ENCODE results near the gene SOWAHA. TPM values are rescaled to one million over a fixed set of nuclear protein-coding genes. Genes with fewer than 3 reads are reported as not detected.
"Not testable (repeated sequence)": the region's sequence is repeated elsewhere in the genome, so short reads cannot be mapped to it uniquely, and the experiment has no call there.

Gene SOWAHA
- total RNA-seq, 1 donor: not detected

DNA sequence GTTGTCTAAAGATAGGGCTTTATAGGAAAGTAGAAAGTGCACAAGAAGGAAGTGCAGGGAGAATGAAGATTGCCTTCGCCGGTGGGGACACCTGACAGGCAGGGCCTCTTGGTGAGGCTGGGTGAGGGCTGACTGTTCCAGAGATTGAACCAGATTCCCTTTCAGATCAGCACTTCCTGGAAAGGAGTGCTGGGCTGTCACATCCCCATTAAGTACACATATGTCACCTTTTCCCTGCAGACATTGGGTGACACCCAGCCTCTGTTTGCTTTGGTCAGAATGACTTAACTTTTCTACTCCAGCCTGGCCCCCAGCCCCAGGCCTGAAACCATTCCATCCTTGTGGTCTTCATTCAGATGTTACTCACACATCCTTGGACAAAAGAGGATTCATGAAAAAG, 24.8 kb downstream of the SOWAHA start:
- peaks cover 55% of the 10 kb centered on the region for H3K4me1 ChIP-seq (ENCODE audit: insufficient read depth, low read length)
- H3K9me3 ChIP-seq (ENCODE audit: low read depth, low read length): no peaks in the 10 kb centered on the region
- H3K27me3 ChIP-seq (ENCODE audit: insufficient read depth, low read length): no peaks in the 10 kb centered on the region
- no peak overlapping the region for H3K4me3 ChIP-seq (ENCODE audit: low read length)

DNA sequence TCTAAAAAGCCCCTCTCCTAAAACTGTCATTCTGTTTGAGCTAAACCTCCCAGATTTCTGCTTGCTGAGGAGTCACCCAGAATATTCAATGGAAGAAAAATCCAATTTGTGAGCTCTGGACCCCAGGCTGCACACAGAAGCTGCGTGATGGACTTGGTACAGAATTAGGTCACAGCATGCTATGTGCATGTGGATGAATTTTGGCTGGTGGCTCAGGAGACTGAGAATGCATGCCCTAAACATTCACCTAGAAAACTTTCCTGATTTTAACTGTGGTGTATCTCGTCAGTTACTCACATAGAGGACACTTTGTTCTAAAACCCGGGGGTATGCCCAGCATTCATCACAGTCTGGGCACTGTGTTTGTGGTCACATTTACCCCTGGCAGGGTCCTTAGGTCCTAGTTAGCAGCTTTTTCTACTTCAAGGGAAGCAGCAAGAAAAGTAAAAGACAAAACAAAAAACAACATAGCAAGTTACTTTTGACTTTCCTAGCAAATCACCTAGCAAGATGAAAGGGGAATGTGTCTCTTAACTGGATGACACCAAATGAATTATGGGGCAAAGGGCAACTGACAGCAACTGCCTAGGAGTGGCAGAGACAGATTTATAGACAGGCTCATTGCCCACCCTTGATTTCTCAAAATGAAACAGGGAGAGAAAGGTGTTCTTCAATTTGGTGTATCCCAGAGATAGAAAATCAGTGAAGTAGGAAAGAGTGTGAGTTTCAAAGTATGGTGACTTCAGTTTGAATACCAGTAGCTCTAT, 25.6 kb downstream of the SOWAHA start:
- Histone ChIP-seq H3K27me3 (ENCODE audit: insufficient read depth, low read length) (no peaks in the 10 kb centered on the region), H3K9me3 (ENCODE audit: low read depth, low read length) (no peaks in the 10 kb centered on the region), H3K4me1 (ENCODE audit: insufficient read depth, low read length) (peaks cover 55% of the 10 kb centered on the region)

DNA sequence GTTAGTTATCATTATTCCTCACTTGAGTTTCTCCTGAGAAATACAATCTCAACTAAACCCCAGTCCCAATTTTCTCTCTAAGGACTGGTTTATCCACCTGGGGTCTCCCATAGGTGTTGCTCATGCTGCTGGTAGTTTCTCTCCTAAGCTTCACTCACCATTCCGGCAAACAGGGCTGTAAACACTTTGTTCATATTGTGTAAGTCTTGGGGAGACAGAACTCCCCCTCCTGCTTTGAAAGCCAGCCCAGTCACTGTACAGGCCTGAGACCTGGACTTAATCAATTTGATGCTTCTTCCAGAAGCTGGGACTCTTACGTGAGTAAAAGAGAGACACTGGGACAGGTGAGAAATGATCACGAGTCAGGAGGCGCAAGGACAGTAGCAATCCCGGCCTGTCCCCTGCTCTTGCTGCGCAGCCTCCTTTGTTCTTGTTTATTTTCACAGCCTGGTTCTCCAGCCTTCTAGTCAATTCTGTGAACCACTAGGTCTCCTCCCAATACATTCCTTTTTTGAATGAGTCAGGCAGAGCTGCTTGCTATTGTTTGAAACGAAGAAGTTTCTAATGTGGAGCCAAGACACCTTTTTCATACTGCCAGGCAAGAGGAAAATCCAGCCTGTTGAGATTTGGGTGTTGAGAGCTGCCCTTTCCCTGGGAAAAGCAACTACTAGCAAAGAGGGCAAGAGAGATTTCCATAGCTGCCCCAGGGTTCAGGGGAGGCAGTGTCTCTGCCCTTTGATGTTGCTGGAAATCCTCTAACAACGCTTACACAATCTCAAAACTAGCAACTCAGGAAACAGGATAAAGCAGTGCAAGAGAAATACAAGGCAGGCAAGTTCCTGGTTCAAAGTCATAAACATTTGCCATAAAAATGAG, 26.6 kb downstream of the SOWAHA start:
- no peaks in the 10 kb centered on the region for H3K27me3 ChIP-seq (ENCODE audit: insufficient read depth, low read length)
- H3K4me3 ChIP-seq (ENCODE audit: low read length): no peak overlapping the region
- H3K9me3 ChIP-seq (ENCODE audit: low read depth, low read length): no peaks in the 10 kb centered on the region
- peaks cover 55% of the 10 kb centered on the region for H3K4me1 ChIP-seq (ENCODE audit: insufficient read depth, low read length)

More for the DNA sequence above, 25.6 kb downstream of the SOWAHA start:
- no peak overlapping the region for H3K4me3 ChIP-seq (ENCODE audit: low read length)

DNA sequence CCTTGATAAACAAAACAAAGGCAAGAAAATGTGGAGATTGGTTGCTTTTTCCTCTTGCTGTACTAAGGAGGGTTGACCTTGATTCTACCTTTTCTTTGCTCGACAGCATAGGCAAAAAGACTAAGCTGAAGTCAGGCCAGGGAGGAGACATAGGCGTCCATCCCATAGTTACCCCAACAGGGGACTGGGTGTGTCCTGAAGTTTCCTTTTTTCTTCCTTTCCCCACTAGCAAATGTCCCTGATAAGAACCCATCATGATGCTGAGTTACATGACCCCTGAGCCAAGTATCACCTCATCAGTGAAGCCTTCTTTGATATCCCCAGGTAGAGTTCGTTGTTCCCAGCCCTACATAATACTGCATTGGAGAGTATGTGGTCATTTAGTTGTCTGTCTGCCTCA, 27.2 kb downstream of the SOWAHA start:
- Histone ChIP-seq H3K4me1 (ENCODE audit: insufficient read depth, low read length) (peaks cover 55% of the 10 kb centered on the region), H3K27me3 (ENCODE audit: insufficient read depth, low read length) (no peaks in the 10 kb centered on the region), H3K4me3 (ENCODE audit: low read length) (no peak overlapping the region), H3K9me3 (ENCODE audit: low read depth, low read length) (no peaks in the 10 kb centered on the region)

DNA sequence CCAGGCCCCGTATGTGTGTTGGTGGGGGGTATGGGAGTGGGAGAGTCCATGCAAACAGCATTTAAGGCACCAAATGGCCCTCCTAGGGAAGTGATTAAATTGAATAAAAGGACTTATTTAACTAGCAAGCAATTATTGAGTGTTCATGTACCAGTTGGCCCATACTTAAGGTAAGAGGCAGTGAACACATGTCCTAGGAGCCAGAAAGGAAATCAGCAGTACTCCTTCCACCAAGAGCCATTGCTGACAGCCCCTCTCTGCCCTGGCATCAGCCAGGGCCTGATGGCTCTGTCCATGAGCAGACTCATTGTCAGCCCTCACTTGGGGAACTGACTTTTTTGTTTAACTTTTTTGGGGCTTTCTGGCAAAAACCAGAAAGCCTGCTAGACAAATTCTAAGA, 27.8 kb downstream of the SOWAHA start:
- Histone ChIP-seq H3K4me3 (ENCODE audit: low read length) (no peak overlapping the region), H3K9me3 (ENCODE audit: low read depth, low read length) (no peaks in the 10 kb centered on the region), H3K4me1 (ENCODE audit: insufficient read depth, low read length) (peaks cover 55% of the 10 kb centered on the region), H3K27me3 (ENCODE audit: insufficient read depth, low read length) (no peaks in the 10 kb centered on the region)

GRCh38 chr5:132841305-132841704, 28.2 kb downstream of the SOWAHA start:
- no peak overlapping the region for H3K4me3 ChIP-seq (ENCODE audit: low read length)
- H3K27me3 ChIP-seq (ENCODE audit: insufficient read depth, low read length): no peaks in the 10 kb centered on the region
- H3K4me1 ChIP-seq (ENCODE audit: insufficient read depth, low read length): peaks cover 55% of the 10 kb centered on the region
- no peaks in the 10 kb centered on the region for H3K9me3 ChIP-seq (ENCODE audit: low read depth, low read length)

GRCh38 chr5:132848270-132848669, 35.2 kb downstream of the SOWAHA start:
- Histone ChIP-seq H3K9me3 (ENCODE audit: low read depth, low read length) (no peaks in the 10 kb centered on the region), H3K27me3 (ENCODE audit: insufficient read depth, low read length) (no peaks in the 10 kb centered on the region)

GRCh38 chr5:132849347-132849746, 36.2 kb downstream of the SOWAHA start:
- Histone ChIP-seq H3K4me3 (ENCODE audit: low read length) (no peak overlapping the region), H3K27me3 (ENCODE audit: insufficient read depth, low read length) (no peaks in the 10 kb centered on the region), H3K9me3 (ENCODE audit: low read depth, low read length) (no peaks in the 10 kb centered on the region), H3K4me1 (ENCODE audit: insufficient read depth, low read length) (no peaks in the 10 kb centered on the region)

More at GRCh38 chr5:132848270-132848669, 35.2 kb downstream of the SOWAHA start:
- Histone ChIP-seq H3K4me3 (ENCODE audit: low read length) (no peak overlapping the region), H3K4me1 (ENCODE audit: insufficient read depth, low read length) (no peaks in the 10 kb centered on the region)

DNA sequence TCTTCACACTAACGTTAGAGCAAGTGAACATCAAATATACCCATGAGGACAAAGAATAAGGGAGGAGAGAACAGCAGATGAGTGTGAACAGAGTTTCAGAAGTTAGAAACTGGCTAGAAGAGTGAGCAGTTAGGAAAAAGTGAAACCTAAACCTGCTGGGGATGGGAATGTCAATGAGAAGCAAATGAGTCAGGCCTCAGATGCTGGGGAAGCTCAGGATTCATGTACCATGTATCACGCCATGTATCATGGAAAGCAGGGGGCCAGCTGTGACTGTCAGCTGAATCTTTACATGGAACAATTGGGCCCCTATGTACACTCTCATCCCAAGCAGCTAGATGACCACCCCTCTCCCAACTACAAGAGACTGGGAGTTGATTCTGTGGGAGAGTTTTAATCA, 37.0 kb downstream of the SOWAHA start:
- Histone ChIP-seq H3K9me3 (ENCODE audit: low read depth, low read length) (no peaks in the 10 kb centered on the region), H3K27me3 (ENCODE audit: insufficient read depth, low read length) (no peaks in the 10 kb centered on the region), H3K4me3 (ENCODE audit: low read length) (no peak overlapping the region), H3K4me1 (ENCODE audit: insufficient read depth, low read length) (no peaks in the 10 kb centered on the region)

DNA sequence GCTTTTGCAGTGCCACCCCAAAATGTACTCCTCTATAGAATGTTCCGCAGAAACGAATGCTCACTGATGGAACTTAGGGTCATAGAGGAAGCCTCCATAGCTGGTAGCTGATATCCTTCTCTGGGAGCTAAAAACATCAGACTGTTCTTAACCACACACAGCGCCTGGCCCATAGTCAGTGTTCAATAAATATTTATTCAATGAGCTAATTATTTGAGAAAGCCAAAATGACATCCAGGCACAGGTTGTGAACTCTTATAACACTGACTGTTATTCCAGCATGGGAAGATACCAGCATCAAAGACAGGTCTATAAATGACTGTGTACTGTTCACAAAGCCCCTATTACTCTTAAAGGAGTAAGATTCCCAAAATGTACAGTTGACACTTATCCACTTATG, 40.2 kb downstream of the SOWAHA start:
- Histone ChIP-seq H3K27me3 (ENCODE audit: insufficient read depth, low read length) (no peaks in the 10 kb centered on the region), H3K4me1 (ENCODE audit: insufficient read depth, low read length) (no peaks in the 10 kb centered on the region), H3K9me3 (ENCODE audit: low read depth, low read length) (no peaks in the 10 kb centered on the region), H3K4me3 (ENCODE audit: low read length) (no peak overlapping the region)

DNA sequence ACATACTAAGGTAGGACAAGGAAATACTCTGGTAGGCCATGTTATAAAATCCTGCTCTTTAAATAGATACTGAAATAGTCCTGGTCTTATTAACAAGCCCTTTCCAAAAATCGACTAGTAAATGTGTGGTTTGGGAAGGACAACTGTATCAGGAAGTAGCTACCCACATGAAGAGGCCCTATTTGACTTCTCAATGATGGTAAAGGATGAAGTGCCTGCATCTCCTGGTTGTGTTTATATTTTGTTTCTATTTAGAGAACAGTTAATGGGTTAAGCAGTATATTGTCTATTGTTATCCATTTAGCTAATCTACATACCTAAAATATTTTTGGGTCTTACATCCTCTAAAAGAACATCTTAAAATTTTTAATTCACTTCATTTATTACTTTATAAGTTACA, 40.7 kb downstream of the SOWAHA start:
- H3K4me1 ChIP-seq (ENCODE audit: insufficient read depth, low read length): no peaks in the 10 kb centered on the region
- no peaks in the 10 kb centered on the region for H3K9me3 ChIP-seq (ENCODE audit: low read depth, low read length)
- H3K27me3 ChIP-seq (ENCODE audit: insufficient read depth, low read length): no peaks in the 10 kb centered on the region
- no peak overlapping the region for H3K4me3 ChIP-seq (ENCODE audit: low read length)

DNA sequence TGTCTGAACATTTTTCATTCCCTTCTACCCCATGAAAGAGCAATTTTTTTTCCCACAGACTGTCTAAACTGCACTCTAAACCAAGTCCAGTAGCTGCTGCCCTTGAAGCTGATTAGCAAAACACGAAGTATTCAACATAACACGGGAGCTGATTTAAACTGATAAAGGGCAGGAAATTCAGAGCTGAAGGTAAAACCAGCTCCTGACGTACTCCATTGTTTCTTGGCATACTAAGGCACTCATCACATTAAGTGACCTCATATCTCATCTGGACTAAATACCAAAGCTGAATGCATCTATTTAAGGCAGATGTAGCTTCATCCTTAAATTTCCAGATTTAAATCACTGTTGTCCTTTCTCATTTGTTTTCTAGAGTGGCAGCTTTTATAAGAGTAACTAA, 41.2 kb downstream of the SOWAHA start:
- Histone ChIP-seq H3K9me3 (ENCODE audit: low read depth, low read length) (no peaks in the 10 kb centered on the region), H3K4me3 (ENCODE audit: low read length) (no peak overlapping the region), H3K4me1 (ENCODE audit: insufficient read depth, low read length) (no peaks in the 10 kb centered on the region), H3K27me3 (ENCODE audit: insufficient read depth, low read length) (no peaks in the 10 kb centered on the region)

GRCh38 chr5:132854992-132855391, 41.9 kb downstream of the SOWAHA start:
- not testable (repeated sequence) for H3K27me3 ChIP-seq (ENCODE audit: insufficient read depth, low read length); H3K4me3 ChIP-seq (ENCODE audit: low read length); H3K9me3 ChIP-seq (ENCODE audit: low read depth, low read length); H3K4me1 ChIP-seq (ENCODE audit: insufficient read depth, low read length)

DNA sequence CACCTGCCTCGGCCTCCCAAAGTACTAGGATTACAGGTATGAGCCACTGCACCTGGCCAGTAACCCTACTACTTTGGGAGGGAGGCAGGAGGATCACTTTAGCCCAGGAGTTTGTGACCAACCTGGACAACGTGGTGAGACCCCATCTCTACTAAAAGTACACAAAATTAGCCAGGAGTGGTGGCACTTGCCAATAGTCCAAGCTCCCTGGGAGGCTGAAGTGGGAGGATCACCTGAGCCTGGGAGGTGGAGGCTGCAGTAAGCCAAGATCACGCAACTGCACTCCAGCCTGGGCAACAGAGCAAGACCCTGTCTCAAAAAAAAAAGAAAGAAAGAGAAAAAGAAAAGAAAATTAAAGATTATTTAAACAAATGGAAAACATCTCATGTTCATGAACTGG, 42.9 kb downstream of the SOWAHA start:
- Histone ChIP-seq H3K9me3 (ENCODE audit: low read depth, low read length) (no peaks in the 10 kb centered on the region), H3K4me3 (ENCODE audit: low read length) (no peak overlapping the region)

DNA sequence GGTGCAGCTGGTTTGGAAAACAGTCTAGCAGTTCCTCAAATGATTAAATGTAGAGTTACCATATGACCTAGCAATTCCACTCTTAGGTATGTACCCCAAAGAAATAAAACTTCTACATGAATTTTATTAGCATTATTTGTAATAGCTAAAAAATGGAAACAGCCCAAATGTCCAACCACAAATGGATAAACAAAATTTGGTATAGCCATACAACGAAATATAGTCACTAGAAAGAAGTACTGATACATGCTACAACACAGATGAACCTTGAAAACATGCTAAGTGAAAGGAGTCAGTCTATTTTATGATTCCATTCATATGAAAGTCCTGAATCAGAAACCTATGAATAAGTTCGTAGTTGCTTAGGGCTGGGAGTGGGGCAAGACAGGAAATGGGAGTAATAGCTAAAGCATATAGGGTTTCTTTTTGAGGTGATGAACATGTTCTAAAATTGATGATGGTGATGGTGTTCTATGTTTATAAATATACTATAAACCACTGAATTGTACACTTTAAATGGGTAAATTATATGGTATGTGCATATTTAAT, 46.9 kb downstream of the SOWAHA start:
- no peaks in the 10 kb centered on the region for H3K9me3 ChIP-seq (ENCODE audit: low read depth, low read length)
- no peaks in the 10 kb centered on the region for H3K4me1 ChIP-seq (ENCODE audit: insufficient read depth, low read length)
- H3K27me3 ChIP-seq (ENCODE audit: insufficient read depth, low read length): no peaks in the 10 kb centered on the region
- no peak overlapping the region for H3K4me3 ChIP-seq (ENCODE audit: low read length)

More for the DNA sequence above, 42.9 kb downstream of the SOWAHA start:
- Histone ChIP-seq H3K4me1 (ENCODE audit: insufficient read depth, low read length) (no peaks in the 10 kb centered on the region), H3K27me3 (ENCODE audit: insufficient read depth, low read length) (no peaks in the 10 kb centered on the region)
